GM12891 (cell line): ENCODE results near the gene URB2.

ENCODE experiments used
- PAX5 ChIP-seq: IDR thresholded peaks from 2 replicates; pipeline ENCODE4 v1.6.1; 2011; ENCODE audit warnings: low read length, moderate library complexity, mild to moderate bottlenecking; ENCODE audit not compliant: insufficient read depth, severe bottlenecking
- POLR2A ChIP-seq: IDR thresholded peaks from 2 replicates; pipeline ENCODE4 v1.6.1; 2011; ENCODE audit warnings: low read depth, low read length, control low read depth
- POLR2AphosphoS5 ChIP-seq: IDR thresholded peaks from 2 replicates; pipeline ENCODE4 v1.6.1; 2011; ENCODE audit warnings: low read depth, low read length, control low read depth
- SPI1 ChIP-seq: IDR thresholded peaks from 2 replicates; pipeline ENCODE4 v1.6.1; 2011; ENCODE audit warnings: low read depth, low read length, control low read depth
- TAF1 ChIP-seq: IDR thresholded peaks from 2 replicates; pipeline ENCODE4 v1.6.1; 2011; ENCODE audit warnings: low read depth, low read length, control low read depth

DNA sequence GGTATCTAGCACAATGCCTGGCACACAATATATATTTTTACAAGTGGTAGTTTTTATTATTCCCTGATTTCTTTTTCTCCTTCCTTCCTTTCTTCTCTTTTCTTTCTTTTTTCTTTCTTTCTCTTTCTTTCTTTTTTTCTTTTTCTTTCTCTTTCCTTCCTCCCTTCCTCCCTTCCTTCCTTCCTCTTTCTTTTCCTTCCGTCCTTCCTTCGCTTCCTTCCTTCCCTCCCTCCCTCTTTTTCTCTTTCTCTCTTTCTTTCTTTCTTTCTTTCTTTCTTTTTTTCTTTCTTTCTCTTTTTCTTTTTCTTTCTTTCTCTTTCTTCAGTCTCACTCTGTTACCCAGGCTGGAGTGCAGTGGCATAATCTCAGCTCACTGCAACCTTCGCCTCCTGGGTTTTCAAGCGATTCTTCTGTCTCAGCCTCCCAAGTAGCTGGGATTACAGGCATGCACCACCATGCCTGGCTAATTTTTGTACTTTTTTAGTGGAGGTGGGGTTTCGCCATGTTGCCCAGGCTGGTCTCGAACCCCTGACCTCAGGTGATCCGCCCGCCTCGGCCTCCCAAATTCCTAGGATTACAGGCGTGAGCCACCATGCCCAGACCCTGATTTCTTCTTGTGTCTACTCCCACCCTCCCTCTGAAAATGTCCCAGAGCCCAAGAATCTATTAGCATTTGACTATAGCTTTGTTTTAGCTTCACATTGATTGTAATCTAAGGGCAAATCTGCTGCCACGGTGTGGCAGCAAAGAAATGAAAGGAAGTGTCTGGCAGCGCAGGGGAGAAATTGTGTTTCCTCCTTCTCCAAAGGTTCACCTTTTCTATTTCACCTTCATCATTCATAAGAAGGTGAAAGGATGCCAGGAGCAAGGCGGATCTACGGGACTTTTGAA is 47.6 kb upstream of the URB2 start:
- TF ChIP-seq POLR2A (no peak), POLR2AphosphoS5 (no peak), TAF1 (no peak), SPI1 (no peak), PAX5 (no peak)
